Endothelial cell of umbilical vein (primary cell): ENCODE measurements around the gene SLC39A8. TPM values are rescaled to one million over a fixed set of nuclear protein-coding genes. Genes with fewer than 3 reads are reported as not detected.

ENCODE experiments used
- BruUV-seq: library from RNA; stranded (reverse); fragments of 400-500 nt; replicated peaks from 2 replicates; lab custom pipeline; 2021; lab: Mats Ljungman, UMichigan
- CTCF ChIA-PET: fragments of 300-600, 350-600 bp; sonication (Branson Sonifier 250); formaldehyde crosslinking; loops from one replicate; lab custom pipeline; 2021; ENCODE audit warnings: antibody characterized with exemption, inconsistent platforms; lab: Charles Lee
- POLR2A ChIA-PET: fragments of 300-600, 350-600 bp; sonication (Branson Sonifier 250); formaldehyde crosslinking; loops from one replicate; lab custom pipeline; 2021; ENCODE audit warnings: antibody characterized with exemption, inconsistent platforms; lab: Charles Lee
- DNase-seq: peaks from one replicate; pipeline ENCODE4 v3.0.0-alpha.2; 2011; ENCODE audit warnings: low read depth, low spot score
- FAIRE-seq: peaks from 2 replicates; lab custom pipeline; 2011; peaks lifted over from hg19 to GRCh38; lab: Jason Lieb, UNC
- H2AFZ ChIP-seq: 2 replicates; pipeline ENCODE4 v1.6.0; 2012; ENCODE audit warnings: low read depth, low read length, control low read depth, inconsistent platforms
- H3K27ac ChIP-seq: 2 replicates; pipeline ENCODE4 v1.5.1; 2011; ENCODE audit warnings: low read depth, mild to moderate bottlenecking, control low read depth, low read length, moderate library complexity; ENCODE audit not compliant: insufficient read depth
- H3K27me3 ChIP-seq, 2 experiments: 2 replicates each; pipeline versions ENCODE4 v1.6.0 to v1.6.1; 2011; ENCODE audit warnings: low read length in 2 of 2, mixed read lengths in 1 of 2; ENCODE audit not compliant: control insufficient read depth in 2 of 2, insufficient read depth in 2 of 2
- H3K36me3 ChIP-seq, 2 experiments: 2 replicates in 1 of 2; 3 replicates in 1 of 2; pipeline ENCODE4 v1.5.1; 2011; ENCODE audit warnings: low read length in 2 of 2, mild to moderate bottlenecking in 1 of 2, moderate library complexity in 1 of 2; ENCODE audit not compliant: control insufficient read depth in 2 of 2, insufficient read depth in 2 of 2; ENCODE audit errors: extremely low read depth in 1 of 2
- H3K4me1 ChIP-seq: 3 replicates; pipeline ENCODE4 v1.5.1; 2011; ENCODE audit warnings: mild to moderate bottlenecking, low read length; ENCODE audit not compliant: control insufficient read depth, insufficient read depth; ENCODE audit errors: extremely low read depth
- H3K4me2 ChIP-seq: 2 replicates; pipeline ENCODE4 v1.6.1; 2011; ENCODE audit warnings: low read length, control low read depth, mixed read lengths; ENCODE audit not compliant: insufficient read depth
- H3K4me3 ChIP-seq, 3 experiments: fragments of 200-600 bp in 1 of 3; sonication (generic), shearing (Covaris generic) in 1 of 3; replicated peaks in 1 of 3; 2 replicates each; pipeline ENCODE4 v1.5.1; 2011 to 2016; ENCODE audit warnings: control low read depth in 3 of 3, low read length in 3 of 3, mild to moderate bottlenecking in 2 of 3, inconsistent platforms in 1 of 3, low read depth in 1 of 3, moderate library complexity in 1 of 3; ENCODE audit not compliant: insufficient read depth in 1 of 3
- H3K79me2 ChIP-seq: 2 replicates; pipeline ENCODE4 v1.6.0; 2012; ENCODE audit warnings: low read length, inconsistent platforms; ENCODE audit not compliant: control insufficient read depth, insufficient read depth
- H3K9ac ChIP-seq: replicated peaks from 2 replicates; pipeline ENCODE3; 2011; ENCODE audit warnings: low read length, control low read depth; ENCODE audit not compliant: insufficient read depth; ENCODE audit errors: extremely low read depth
- H3K9me1 ChIP-seq: replicated peaks from 3 replicates; pipeline ENCODE4 v1.6.0; 2011; ENCODE audit warnings: mild to moderate bottlenecking, low read length; ENCODE audit not compliant: control insufficient read depth, insufficient read depth; ENCODE audit errors: extremely low read depth
- H3K9me3 ChIP-seq: replicated peaks from 2 replicates; pipeline ENCODE4 v1.5.1; 2012; ENCODE audit warnings: low read length, inconsistent platforms; ENCODE audit not compliant: control insufficient read depth, insufficient read depth
- H4K20me1 ChIP-seq: replicated peaks from 2 replicates; pipeline ENCODE3; 2011; ENCODE audit warnings: mild to moderate bottlenecking, low read length; ENCODE audit not compliant: control insufficient read depth, insufficient read depth; ENCODE audit errors: extremely low read depth
- EZH2 ChIP-seq: IDR thresholded peaks from 2 replicates; pipeline ENCODE4 v1.6.1; 2012; ENCODE audit warnings: borderline replicate concordance, low read depth, mild to moderate bottlenecking, moderate library complexity, low read length, inconsistent platforms; ENCODE audit not compliant: severe bottlenecking
- FOS ChIP-seq: IDR thresholded peaks from 2 replicates; pipeline ENCODE4 v1.6.1; 2011; ENCODE audit warnings: mild to moderate bottlenecking, low read length, moderate library complexity, borderline replicate concordance; ENCODE audit not compliant: insufficient read depth
- GATA2 ChIP-seq: IDR thresholded peaks from 2 replicates; pipeline ENCODE4 v1.7.0; 2011; ENCODE audit warnings: low read depth, mild to moderate bottlenecking, moderate library complexity, mixed read lengths, low read length; ENCODE audit not compliant: insufficient read length, insufficient read depth
- JUN ChIP-seq: IDR thresholded peaks from 2 replicates; pipeline ENCODE4 v1.6.1; 2011; ENCODE audit warnings: borderline replicate concordance, low read depth; ENCODE audit not compliant: insufficient read length, insufficient read depth
- MYC ChIP-seq: IDR thresholded peaks from one replicate; pipeline ENCODE4 v1.6.1; 2011; ENCODE audit warnings: mild to moderate bottlenecking, low read depth, low read length
- POLR2A ChIP-seq: IDR thresholded peaks from 2 replicates; pipeline ENCODE4 v1.6.1; 2012; ENCODE audit warnings: low read depth, mild to moderate bottlenecking, control low read depth, low read length
- POLR2AphosphoS5 ChIP-seq: IDR thresholded peaks from 2 replicates; pipeline ENCODE4 v1.6.1; 2012; ENCODE audit warnings: low read depth, mild to moderate bottlenecking, control low read depth, low read length, moderate library complexity; ENCODE audit not compliant: insufficient read depth
- dilution Hi-C: fragments of 300-500 bp; cut with MboI; formaldehyde crosslinking; loops from one replicate; pipeline ENCODE4 v1.15.0; 2019; ENCODE audit warnings: low sequenced_read_pairs; ENCODE audit not compliant: extremely low pct_ligation_motif_present
- intact Hi-C: fragments of 100-400 bp; cut with micrococcal nuclease; formaldehyde crosslinking; loops from one replicate; pipeline ENCODE4 v1.10.0; 2022
- polyA plus RNA-seq, 4 experiments: library from polyadenylated mRNA; depleted of rRNA in 3 of 4; stranded (reverse) in 3 of 4; unstranded in 1 of 4; fragments of >200 nt; gene quantifications; 2 replicates each; pipeline versions ENCODE4 v1.2.1 to v1.2.3, GENCODE V29; 2011 to 2012; ENCODE audit warnings: missing spikeins in 1 of 4
- total RNA-seq: library from RNA; stranded (reverse); gene quantifications from 2 replicates; pipeline ENCODE4 v1.2.3, GENCODE V29; 2021
- TF ChIP-seq, protein P1 (sequence below), 2 donors: IDR thresholded peaks; 1 replicate in 1 of 2; 2 replicates in 1 of 2; pipeline ENCODE4 v1.5.1; 2011; ENCODE audit warnings: low read length in 2 of 2, mild to moderate bottlenecking in 2 of 2, moderate library complexity in 2 of 2, control low read depth in 1 of 2, inconsistent platforms in 1 of 2, low read depth in 1 of 2; ENCODE audit not compliant: insufficient read depth in 1 of 2; ENCODE audit errors: extremely low read depth in 1 of 2
- TF ChIP-seq, protein P2 (sequence below): IDR thresholded peaks from 2 replicates; pipeline ENCODE4 v1.6.1; 2011; ENCODE audit not compliant: insufficient read depth, insufficient read length

The SLC39A8 gene
- total and polyA plus RNA-seq, 2 donors (not counting 3 experiments of a cell fraction or from before 2014, with no cell fraction given) = 1.7 to 6.7 TPM

DNA sequence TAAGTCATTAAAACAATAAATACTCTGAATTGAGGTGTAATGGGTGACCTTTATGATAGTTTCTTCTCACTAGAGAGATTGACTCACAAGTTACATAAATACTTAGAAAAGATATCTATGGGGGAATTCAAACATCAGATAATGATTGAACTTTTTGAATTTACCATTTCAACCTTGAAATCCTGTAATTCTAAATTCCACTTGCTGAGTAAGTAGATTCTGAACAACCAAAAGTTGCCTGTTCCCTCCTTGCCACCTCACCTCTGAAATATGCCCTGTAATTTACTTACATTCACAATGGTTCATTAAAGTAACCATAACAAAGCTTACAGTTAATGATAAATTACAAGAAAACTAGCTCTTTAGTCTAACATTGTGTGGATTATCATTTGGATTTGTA lies 43.3 kb upstream of the SLC39A8 start:
- BruUV-seq = no TSS peak

DNA sequence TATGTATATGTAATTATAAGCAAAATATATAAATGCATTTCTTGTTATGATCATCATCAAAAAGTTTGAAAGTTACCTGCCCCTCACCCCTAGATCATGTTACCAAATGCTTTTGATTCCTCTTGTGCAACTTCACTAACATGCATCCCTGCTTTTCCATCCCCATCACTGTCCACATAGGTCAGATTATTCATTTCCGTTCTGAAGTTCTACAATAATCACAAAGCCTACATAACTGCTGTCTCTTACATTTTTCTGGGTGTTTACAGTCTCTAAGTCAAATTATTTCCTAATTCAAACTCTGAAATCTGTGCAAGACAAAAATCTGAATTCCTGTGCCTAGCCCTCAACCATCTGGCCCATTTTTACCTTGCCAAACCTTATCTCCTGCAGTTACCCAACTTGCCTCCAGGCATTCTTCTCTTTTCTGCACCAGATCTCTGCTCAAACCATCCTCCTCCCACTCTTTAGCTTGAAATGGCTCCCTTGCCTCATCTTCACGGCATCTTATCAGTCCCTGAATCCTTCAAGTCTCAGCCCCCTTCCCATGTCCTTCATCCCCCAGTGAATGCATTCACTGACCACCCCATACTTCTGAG lies 42.4 kb upstream of the SLC39A8 start:
- H2AFZ ChIP-seq = no peak overlapping the region
- dilution Hi-C loops = no loop called here
- TF ChIP-seq FOS = no peak
- TF ChIP-seq JUN = no peak
- no peak for TF ChIP-seq MYC
- TF ChIP-seq, protein P1, sequence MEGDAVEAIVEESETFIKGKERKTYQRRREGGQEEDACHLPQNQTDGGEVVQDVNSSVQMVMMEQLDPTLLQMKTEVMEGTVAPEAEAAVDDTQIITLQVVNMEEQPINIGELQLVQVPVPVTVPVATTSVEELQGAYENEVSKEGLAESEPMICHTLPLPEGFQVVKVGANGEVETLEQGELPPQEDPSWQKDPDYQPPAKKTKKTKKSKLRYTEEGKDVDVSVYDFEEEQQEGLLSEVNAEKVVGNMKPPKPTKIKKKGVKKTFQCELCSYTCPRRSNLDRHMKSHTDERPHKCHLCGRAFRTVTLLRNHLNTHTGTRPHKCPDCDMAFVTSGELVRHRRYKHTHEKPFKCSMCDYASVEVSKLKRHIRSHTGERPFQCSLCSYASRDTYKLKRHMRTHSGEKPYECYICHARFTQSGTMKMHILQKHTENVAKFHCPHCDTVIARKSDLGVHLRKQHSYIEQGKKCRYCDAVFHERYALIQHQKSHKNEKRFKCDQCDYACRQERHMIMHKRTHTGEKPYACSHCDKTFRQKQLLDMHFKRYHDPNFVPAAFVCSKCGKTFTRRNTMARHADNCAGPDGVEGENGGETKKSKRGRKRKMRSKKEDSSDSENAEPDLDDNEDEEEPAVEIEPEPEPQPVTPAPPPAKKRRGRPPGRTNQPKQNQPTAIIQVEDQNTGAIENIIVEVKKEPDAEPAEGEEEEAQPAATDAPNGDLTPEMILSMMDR (IDR thresholded peaks at IDR 0.05; ENCODE audit: extremely low read depth in 1 of 2, insufficient read depth in 1 of 2, low read depth in 1 of 2, low read length in 2 of 2) = no peak
- TF ChIP-seq, protein P2, sequence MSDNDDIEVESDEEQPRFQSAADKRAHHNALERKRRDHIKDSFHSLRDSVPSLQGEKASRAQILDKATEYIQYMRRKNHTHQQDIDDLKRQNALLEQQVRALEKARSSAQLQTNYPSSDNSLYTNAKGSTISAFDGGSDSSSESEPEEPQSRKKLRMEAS = no peak
- no peak for TF ChIP-seq GATA2
- no peak for TF ChIP-seq POLR2A
- TF ChIP-seq EZH2 = no peak
- no peak for TF ChIP-seq POLR2AphosphoS5
- CTCF ChIA-PET = interaction anchor here (1.2 kb wide), 1 partner anchor 10 kb away, joined by 3 read pairs; no protein-coding TSS in a partner anchor
- H3K79me2 ChIP-seq = no peaks in the 10 kb centered on the region
- H3K9me1 ChIP-seq = no peaks in the 10 kb centered on the region
- FAIRE-seq (no peak), DNase-seq (no peak)
- H3K4me2 ChIP-seq = no peak overlapping the region
- H3K9me3 ChIP-seq = no peaks in the 10 kb centered on the region
- H3K4me3 ChIP-seq = no peak overlapping the region
- no TSS peak for BruUV-seq
- no peaks in the 10 kb centered on the region for H3K4me1 ChIP-seq
- no peaks in the 10 kb centered on the region for H3K36me3 ChIP-seq
- no peak overlapping the region for H3K27ac ChIP-seq
- intact Hi-C loops = no loop called here
- POLR2A ChIA-PET = no interaction called here
- H3K27me3 ChIP-seq = peaks cover 0 to 13% of the 10 kb centered on the region in 2 experiments
- no peaks in the 10 kb centered on the region for H4K20me1 ChIP-seq
- H3K9ac ChIP-seq = no peak overlapping the region

More for the DNA sequence above, 43.3 kb upstream of the SLC39A8 start:
- FAIRE-seq (no peak), DNase-seq (no peak)
- Histone ChIP-seq H3K27me3 (peaks cover 0 to 13% of the 10 kb centered on the region in 2 experiments), H2AFZ (no peak overlapping the region), H3K9me3 (no peaks in the 10 kb centered on the region), H4K20me1 (no peaks in the 10 kb centered on the region), H3K4me2 (no peak overlapping the region), H3K36me3 (no peaks in the 10 kb centered on the region), H3K79me2 (no peaks in the 10 kb centered on the region), H3K9ac (no peak overlapping the region), H3K4me3 (no peak overlapping the region), H3K27ac (no peak overlapping the region), H3K4me1 (no peaks in the 10 kb centered on the region), H3K9me1 (no peaks in the 10 kb centered on the region)
- POLR2A ChIA-PET = no interaction called here
- intact Hi-C loops (no loop called here), dilution Hi-C loops (no loop called here)
- no peak for TF ChIP-seq MYC
- CTCF ChIA-PET = interaction anchor here (1.2 kb wide), 1 partner anchor 9 kb away, joined by 3 read pairs; no protein-coding TSS in a partner anchor
